Measurements from ENCODE around the gene TUBGCP3. TPM values are rescaled to one million over a fixed set of nuclear protein-coding genes. Genes with fewer than 3 reads are reported as not detected.

The TUBGCP3 gene
- total RNA-seq, 2 experiments from 2014 or later: 53.0 to 69.7 TPM

- DNase-seq (peak; percentile 68), ATAC-seq (peak; percentile 81)
- H3K9me3 Mint-ChIP-seq (ENCODE audit: low read depth): no peaks in the 10 kb centered on the region
- H3K27ac Mint-ChIP-seq: no peak overlapping the region
- CTCF ChIA-PET: interaction anchor here (0.6 to 2.0 kb wide), 10 partner anchors 10 to 1377 kb away, joined by 3 to 9 read pairs (median 4); no protein-coding TSS in a partner anchor
- H3K27me3 Mint-ChIP-seq: peaks cover 10% of the 10 kb centered on the region
- no peak overlapping the region for H3K4me3 Mint-ChIP-seq
- H3K4me1 Mint-ChIP-seq: no peaks in the 10 kb centered on the region
- no peaks in the 10 kb centered on the region for H3K36me3 Mint-ChIP-seq
These were observed 144.0 kb downstream of the TUBGCP3 start for GRCh38 chr13:112443995-112444311.

GRCh38 chr13:112443191-112443994, 144.6 kb downstream of the TUBGCP3 start:
- peaks cover 10% of the 10 kb centered on the region for H3K27me3 Mint-ChIP-seq
- CTCF ChIA-PET: interaction anchor here (0.7 to 2.0 kb wide), 11 partner anchors 24 to 1376 kb away, joined by 3 to 9 read pairs (median 3); no protein-coding TSS in a partner anchor
- H3K4me1 Mint-ChIP-seq: no peaks in the 10 kb centered on the region
- H3K27ac Mint-ChIP-seq: no peak overlapping the region
- DNase-seq: peak; percentile 38
- H3K9me3 Mint-ChIP-seq (ENCODE audit: low read depth): peaks cover under 1% of the 10 kb centered on the region
- ATAC-seq: peak; percentile 36
- no peaks in the 10 kb centered on the region for H3K36me3 Mint-ChIP-seq
- no peak overlapping the region for H3K4me3 Mint-ChIP-seq

GRCh38 chr13:112442483-112443090, 145.4 kb downstream of the TUBGCP3 start:
- Mint-ChIP-seq H3K36me3 (no peaks in the 10 kb centered on the region), H3K27me3 (peaks cover 10% of the 10 kb centered on the region), H3K4me1 (no peaks in the 10 kb centered on the region), H3K27ac (no peak overlapping the region), H3K4me3 (no peak overlapping the region), H3K9me3 (ENCODE audit: low read depth) (peaks cover 6% of the 10 kb centered on the region)
- peak; percentile 33 for DNase-seq
- CTCF ChIA-PET: interaction anchor here (0.7 to 1.6 kb wide), 5 partner anchors 28 to 809 kb away, joined by 3 to 4 read pairs (median 3); no protein-coding TSS in a partner anchor
- ATAC-seq: no peak

GRCh38 chr13:112441779-112442310, 146.1 kb downstream of the TUBGCP3 start:
- peaks cover 10% of the 10 kb centered on the region for H3K27me3 Mint-ChIP-seq
- no peaks in the 10 kb centered on the region for H3K4me1 Mint-ChIP-seq
- no peak overlapping the region for H3K27ac Mint-ChIP-seq
- no peak overlapping the region for H3K4me3 Mint-ChIP-seq
- peaks cover 6% of the 10 kb centered on the region for H3K9me3 Mint-ChIP-seq (ENCODE audit: low read depth)
- H3K36me3 Mint-ChIP-seq: no peaks in the 10 kb centered on the region
- CTCF ChIA-PET: interaction anchor here (1.1 kb wide), 1 partner anchor 27 kb away, joined by 4 read pairs; no protein-coding TSS in a partner anchor
- no peak for ATAC-seq
- peak; percentile 32 for DNase-seq

GRCh38 chr13:112441226-112441625, 146.7 kb downstream of the TUBGCP3 start:
- DNase-seq (no peak), ATAC-seq (no peak)
- no peak overlapping the region for H3K4me3 Mint-ChIP-seq
- peaks cover 6% of the 10 kb centered on the region for H3K9me3 Mint-ChIP-seq (ENCODE audit: low read depth)
- CTCF ChIA-PET: no interaction called here
- no peaks in the 10 kb centered on the region for H3K36me3 Mint-ChIP-seq
- no peaks in the 10 kb centered on the region for H3K4me1 Mint-ChIP-seq
- no peak overlapping the region for H3K27ac Mint-ChIP-seq
- H3K27me3 Mint-ChIP-seq: peaks cover 10% of the 10 kb centered on the region

- DNase-seq (no peak), ATAC-seq (no peak)
- Mint-ChIP-seq H3K9me3 (ENCODE audit: low read depth) (peaks cover 8% of the 10 kb centered on the region), H3K4me1 (no peaks in the 10 kb centered on the region), H3K27me3 (peaks cover 7% of the 10 kb centered on the region), H3K36me3 (no peaks in the 10 kb centered on the region), H3K27ac (no peak overlapping the region), H3K4me3 (no peak overlapping the region)
- CTCF ChIA-PET: no interaction called here
These were observed 149.4 kb downstream of the TUBGCP3 start for GRCh38 chr13:112438515-112438914.

DNA sequence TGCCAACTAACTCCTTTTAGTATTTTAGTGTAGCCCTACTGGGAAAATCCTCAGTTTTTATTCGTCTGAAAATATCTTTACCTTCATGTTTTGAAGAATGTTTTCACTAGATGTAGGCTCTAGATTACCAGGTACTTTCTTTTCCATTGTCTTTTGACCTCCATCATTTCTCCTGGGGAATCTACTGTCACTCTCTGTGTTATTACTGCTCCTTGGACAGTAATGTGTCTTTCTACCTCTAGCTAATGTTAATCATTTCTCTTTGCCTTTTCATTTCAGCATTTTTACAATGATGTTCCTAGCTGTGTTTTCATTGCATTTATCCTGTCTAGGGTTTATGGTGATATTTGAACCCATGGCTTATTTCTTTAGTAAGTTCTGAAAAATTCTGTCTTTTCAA, 149.9 kb downstream of the TUBGCP3 start:
- peaks cover 8% of the 10 kb centered on the region for H3K9me3 Mint-ChIP-seq (ENCODE audit: low read depth)
- DNase-seq: no peak
- no peaks in the 10 kb centered on the region for H3K36me3 Mint-ChIP-seq
- no peak for ATAC-seq
- no peak overlapping the region for H3K4me3 Mint-ChIP-seq
- CTCF ChIA-PET: no interaction called here
- no peak overlapping the region for H3K27ac Mint-ChIP-seq
- no peaks in the 10 kb centered on the region for H3K4me1 Mint-ChIP-seq
- H3K27me3 Mint-ChIP-seq: peaks cover 2% of the 10 kb centered on the region

DNA sequence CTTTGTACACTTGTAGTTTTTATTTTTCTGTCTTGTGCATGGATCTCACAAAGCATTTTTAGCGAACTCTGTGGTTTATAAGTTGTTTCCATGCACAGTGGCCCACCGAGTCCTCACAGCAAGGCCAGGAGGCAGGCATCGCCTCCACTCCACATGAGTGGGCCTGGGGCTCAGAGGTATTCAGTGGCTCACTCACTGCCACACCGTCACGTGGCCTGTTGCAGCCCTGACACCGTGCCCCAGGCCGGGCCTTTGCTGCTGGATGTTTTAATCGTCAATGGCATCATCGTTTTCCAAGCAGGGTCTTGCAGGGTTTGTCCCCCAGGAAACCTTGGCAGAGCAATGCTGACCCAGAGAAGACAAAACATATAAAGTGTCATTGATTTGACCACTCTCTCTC, 152.0 kb downstream of the TUBGCP3 start:
- Mint-ChIP-seq H3K27ac (no peak overlapping the region), H3K4me3 (no peak overlapping the region), H3K4me1 (no peaks in the 10 kb centered on the region), H3K27me3 (no peaks in the 10 kb centered on the region), H3K36me3 (no peaks in the 10 kb centered on the region), H3K9me3 (ENCODE audit: low read depth) (peaks cover 8% of the 10 kb centered on the region)
- ATAC-seq (no peak), DNase-seq (no peak)
- CTCF ChIA-PET: no interaction called here

Other genes with a start within 250 kb of the TUBGCP3 start
- not detected for gene SPACA7, start 211.8 kb downstream of the TUBGCP3 start, total RNA-seq
- gene ATP11A, start 101.9 kb upstream of the TUBGCP3 start, total RNA-seq: 10 to 100 TPM; 40.0 to 43.5 TPM

Measured in activated CD8-positive, alpha-beta memory T cell treated with anti-CD3 and anti-CD28 coated beads, Interleukin-2, amount 10 ng/mL, durations not matched to agents 7 days and 5 days (primary cell).